GM08714 (cell line): ENCODE results near the gene ZBTB21.

ENCODE experiments used
- H3K4me3 ChIP-seq: fragments of 200-500 bp; sonication (Bioruptor generic); 2 replicates; pipeline ENCODE4 v1.5.1; 2014; ENCODE audit warnings: mild to moderate bottlenecking, low read length, inconsistent platforms
- ZNF274 ChIP-seq: IDR thresholded peaks from 2 replicates; pipeline ENCODE4 v1.6.1; 2012; ENCODE audit warnings: mild to moderate bottlenecking, low read depth, low read length

The ZBTB21 gene

DNA sequence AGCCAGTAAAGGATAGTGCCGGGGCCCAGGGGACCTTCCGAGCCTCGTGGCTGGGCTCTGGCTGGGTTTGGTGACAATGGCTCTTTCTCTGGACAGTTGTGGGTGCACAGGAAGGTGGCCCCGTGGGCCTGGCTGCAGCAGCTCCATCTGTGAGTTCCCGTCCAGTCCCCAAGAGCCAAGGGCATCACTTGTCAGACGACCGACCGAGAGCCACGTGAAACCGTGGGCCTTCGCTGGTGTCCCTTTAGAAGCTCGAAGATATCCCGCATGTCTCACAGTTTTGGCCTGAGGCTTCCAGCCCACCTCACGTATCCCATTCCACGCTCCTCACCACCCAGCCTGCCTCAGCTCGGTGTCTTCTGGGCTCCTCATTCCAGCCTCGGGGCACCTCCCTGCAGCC lies 33.8 kb upstream of the ZBTB21 start:
- no peak overlapping the region for H3K4me3 ChIP-seq
- no peak for TF ChIP-seq ZNF274

DNA sequence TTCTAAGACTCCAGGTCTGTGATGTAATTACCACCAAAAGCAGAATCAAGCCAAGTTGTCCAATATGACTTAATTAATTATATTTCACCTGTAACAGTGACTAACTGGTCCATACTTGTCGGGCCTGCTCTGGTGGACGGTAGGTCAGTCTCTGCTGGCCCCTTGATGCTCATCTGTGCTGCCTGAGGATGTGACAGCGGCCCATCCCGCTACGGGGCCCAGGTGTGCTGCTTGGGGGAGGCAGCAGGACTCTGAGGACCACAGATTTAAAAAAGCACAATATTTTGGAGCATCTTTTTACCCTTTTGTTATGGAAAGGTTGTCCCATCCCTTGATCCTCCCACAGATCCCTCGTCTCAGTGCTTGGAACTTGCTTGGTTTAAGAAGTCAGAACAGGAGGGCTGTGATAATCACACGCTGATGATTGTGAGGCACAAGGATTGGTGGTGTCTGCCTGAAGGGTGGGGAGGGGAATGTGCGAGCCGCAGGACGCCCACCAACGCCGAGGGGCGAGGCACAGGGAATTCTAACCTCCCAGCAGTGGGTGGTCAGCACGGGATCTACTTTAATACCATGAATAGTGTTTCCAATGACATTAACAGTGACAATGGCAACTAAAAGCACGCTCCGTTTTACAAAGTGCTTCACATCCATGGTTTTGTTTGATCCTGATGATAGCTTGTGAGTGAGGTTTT lies 33.2 kb upstream of the ZBTB21 start:
- TF ChIP-seq ZNF274: no peak
- no peak overlapping the region for H3K4me3 ChIP-seq

DNA sequence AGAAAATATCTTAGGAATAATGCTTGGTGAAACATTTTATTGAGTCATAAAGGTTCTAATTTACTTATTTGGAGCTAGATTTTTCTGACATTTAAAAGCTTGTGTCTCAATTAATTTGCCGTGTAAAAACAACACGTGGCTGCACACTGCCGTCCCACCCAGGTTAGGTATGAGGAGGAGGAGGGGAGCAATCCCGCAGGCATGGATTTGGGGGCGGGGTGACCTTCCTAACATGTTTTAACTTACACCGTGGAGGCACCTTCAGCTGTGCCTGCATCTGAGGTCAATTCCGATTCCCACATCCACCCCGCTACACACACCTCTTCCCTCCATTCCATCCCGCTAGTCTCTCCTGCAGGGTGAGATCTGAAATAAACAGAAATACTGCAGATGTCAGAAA lies 32.5 kb upstream of the ZBTB21 start:
- TF ChIP-seq ZNF274: no peak
- no peak overlapping the region for H3K4me3 ChIP-seq

DNA sequence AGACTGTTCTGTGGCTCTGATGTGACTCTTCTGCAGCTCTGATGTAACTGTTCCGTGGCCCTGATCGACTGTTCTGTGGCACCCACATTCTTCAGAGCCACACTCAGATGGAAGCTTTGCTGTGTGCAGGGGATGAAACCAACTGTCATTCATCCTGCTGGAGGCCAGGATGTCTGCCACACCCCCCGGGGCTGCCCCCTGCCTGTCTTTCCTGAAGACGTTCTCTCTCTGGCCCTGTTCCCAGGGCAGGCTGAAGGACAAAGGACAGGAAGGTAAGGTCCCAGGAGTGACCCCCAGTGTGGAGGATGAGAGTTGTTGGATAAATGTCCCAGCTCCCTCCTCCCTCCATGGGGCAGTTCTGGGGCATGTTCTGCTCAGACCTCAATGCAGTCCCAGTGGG lies 31.6 kb upstream of the ZBTB21 start:
- TF ChIP-seq ZNF274: no peak
- no peak overlapping the region for H3K4me3 ChIP-seq

DNA sequence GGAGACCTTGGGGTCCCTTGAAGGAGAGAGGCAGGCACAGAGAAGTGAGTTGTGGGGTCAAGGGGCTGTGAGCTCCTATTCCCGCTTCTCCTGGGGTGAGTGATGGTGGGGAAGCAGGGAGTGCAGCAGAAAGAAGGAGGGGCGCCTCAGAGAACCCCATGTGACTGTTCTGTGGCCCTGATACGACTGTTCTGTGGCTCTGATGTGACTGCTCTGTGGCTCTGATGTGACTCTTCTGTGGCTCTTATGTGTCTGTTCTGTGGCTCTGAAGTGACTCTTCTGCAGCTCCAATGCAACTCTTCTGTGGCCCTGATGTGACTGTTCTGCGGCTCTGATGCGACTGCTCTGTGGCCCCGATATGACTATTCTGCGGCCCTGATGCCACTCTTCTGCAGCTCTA lies 31.1 kb upstream of the ZBTB21 start:
- no peak for TF ChIP-seq ZNF274
- H3K4me3 ChIP-seq: no peak overlapping the region

DNA sequence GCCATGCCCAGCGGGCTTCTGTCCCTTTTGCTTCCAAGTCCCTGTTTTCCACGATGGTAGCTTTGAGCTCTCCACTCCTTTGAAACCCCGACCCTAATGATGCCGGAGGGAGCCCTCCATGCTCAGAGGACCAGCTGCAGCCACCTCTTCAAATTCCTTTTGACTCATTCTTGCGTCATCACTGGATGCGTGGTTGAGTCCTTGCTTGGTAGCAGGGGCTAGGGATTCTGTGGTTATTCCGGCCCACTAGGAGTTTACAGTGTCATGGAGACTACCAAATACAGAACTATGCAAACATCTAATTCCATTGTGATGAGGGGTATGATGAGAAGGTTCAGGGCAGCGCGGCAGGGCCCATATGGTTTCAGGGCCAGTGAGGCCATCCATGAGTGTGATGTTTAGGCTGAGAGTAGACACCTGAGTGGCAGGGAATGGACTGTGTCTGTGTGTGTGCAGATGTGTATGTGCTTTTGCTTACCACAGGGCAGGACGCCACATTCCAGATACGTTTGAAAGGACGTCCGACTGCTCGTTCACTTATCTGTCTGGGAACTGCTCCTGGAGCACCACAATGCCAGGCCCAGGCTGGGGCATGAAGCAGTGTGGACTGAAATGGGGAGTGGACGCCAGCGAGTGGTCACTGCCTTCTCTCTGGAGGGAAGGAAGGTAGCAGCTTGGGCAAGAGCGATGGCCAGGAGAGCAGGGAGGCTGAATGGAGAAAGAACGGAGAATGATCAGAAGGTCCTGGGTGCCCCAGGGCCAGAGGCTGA lies 30.4 kb upstream of the ZBTB21 start:
- no peak for TF ChIP-seq ZNF274
- H3K4me3 ChIP-seq: no peak overlapping the region

DNA sequence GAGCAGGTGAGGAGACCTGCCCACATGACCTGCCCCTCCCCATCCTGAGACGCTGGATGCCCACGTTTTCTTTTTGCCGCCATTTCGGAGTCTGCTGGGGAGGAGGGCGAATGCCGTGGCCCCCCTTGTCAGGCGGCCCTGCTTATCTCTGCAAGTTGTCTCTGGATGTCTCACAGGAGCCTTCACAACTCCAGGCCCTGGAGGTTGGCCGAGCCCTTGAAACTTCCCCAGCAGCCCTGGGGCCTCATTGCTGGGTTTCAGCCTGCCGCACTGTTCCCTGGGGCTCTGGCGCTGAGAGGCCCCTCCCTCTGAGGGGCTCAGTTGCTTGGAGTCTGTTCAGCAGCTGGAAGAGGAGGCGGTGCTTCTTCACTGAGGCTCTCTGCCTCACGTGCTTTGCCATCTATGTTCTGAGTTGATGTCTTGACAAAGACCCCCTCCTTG lies 29.8 kb upstream of the ZBTB21 start:
- no peak overlapping the region for H3K4me3 ChIP-seq
- no peak for TF ChIP-seq ZNF274

DNA sequence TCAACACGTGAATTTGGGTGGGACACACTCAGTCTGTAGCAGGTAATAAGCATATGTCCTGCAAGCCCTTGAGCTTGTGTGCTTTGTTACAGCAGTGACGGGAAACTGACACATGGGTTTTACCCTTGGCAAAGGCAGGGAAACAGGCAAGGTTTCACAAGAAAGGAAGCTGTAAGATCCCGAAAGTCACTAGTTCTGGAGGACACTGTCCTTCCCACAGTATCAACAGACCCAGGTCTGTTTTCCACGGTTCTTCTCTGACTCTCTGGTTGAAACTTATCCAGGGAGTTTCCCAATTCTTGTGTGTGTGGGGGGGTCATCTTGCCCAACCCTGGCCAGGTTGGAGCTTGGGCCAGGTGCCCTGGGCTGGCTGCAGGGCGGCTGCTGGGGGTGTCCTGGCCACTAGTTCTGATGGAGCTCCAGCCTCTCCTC lies 29.3 kb upstream of the ZBTB21 start:
- H3K4me3 ChIP-seq: no peak overlapping the region
- TF ChIP-seq ZNF274: no peak

DNA sequence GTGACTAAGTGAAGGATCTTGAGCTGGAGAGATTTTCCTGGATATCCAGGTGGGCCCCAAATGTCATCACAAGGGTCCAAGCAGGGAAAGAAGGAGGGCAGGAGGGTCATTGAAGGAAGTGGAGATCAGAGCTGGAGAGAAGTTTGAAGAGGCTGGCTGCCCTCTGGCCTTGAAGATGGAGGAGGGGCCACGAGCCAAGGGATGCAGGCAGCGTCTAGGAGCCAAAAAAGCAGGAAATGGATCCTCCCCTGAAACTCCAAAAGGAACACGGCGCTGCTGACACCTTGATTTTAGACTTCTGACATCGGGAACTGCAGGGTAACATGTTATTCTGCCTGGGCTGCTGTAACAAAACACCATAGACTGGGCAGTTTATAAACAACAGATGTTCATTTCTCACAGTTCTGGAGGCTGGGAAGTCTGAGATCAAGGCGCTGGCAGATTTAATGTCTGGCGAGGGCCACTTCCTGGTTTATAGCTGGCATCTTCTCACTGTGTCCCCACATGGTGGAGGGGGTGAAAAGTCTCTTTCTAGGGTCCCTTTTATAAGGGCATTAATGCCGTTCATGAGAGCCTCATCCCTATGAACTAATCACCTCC lies 28.8 kb upstream of the ZBTB21 start:
- H3K4me3 ChIP-seq: no peak overlapping the region
- TF ChIP-seq ZNF274: no peak

DNA sequence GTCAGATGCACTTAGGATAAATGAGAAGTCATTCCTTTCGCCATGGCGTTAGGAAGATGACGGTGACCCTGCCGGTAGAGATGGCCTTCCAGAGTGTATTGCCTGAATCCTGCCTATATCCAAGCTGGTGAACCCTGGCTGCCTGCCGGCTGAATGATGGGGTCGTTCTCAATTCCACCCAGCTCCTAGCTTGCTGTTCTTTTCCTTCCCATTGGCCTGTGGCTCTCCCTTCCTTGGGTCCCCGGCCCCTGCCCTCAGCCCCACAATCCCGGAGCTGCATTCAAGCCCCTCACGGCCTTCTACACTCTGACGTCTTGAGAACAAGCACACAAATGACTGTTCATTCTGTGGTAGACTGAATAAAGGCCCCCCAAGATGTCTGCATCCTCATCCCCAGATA lies 28.2 kb upstream of the ZBTB21 start:
- TF ChIP-seq ZNF274: no peak
- H3K4me3 ChIP-seq: no peak overlapping the region

DNA sequence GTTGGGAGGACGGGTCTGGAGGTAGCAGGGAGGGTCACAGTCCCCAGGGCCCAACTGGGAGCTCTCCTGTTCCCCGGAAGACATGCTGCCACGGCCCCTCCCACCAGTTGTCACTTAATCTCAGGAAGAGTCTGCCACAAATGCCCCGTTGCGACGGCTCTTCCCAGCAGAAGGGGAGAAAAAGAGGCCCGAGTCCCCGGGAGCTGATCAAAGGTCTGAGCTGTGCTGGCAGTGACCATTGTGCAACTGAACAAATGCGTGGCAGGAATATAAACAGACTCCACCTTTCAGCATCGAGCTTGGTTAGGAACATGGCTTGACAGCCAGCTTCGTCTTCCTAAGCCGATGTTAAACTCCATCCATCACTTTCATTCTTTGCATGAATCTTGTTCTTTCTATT lies 27.8 kb upstream of the ZBTB21 start:
- H3K4me3 ChIP-seq: no peak overlapping the region
- TF ChIP-seq ZNF274: no peak

DNA sequence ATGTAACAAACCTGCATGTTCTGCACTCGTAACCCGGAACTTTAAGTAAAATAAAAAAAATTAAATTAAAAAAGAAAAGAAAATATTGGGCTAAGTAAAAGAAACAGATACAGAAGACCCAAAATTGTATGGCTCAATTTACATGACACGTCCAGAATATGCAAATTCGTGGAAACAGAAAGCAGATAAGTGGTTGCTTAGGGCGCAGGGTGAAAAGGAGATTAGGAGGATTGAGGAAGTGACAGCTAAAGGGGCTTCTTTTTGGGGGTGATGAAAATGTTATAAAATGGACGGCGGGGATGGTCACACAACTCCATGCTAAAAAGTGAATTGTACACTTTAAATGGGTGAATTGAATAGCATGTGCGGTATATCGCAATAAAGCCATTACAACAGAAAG lies 27.4 kb upstream of the ZBTB21 start:
- H3K4me3 ChIP-seq: no peak overlapping the region
- TF ChIP-seq ZNF274: no peak

DNA sequence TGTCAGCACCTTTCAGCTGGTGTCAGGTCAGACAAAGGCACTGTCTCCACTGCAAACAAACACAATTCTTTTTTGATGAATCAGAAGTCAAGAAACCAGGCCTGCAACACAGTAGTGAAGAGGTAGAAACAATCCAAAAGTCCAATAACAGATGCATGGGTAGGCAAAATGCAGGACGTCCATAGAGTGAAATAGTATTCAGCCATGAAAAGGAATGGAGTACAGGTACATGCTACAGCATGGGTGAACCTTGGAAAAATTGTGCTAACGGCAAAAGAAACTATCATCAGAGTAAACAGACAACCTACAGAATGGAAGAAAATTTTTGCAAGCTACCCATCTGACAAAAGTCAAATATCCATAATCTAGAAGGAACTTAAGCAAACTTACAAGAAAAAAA lies 26.2 kb upstream of the ZBTB21 start:
- no peak for TF ChIP-seq ZNF274
- H3K4me3 ChIP-seq: no peak overlapping the region

DNA sequence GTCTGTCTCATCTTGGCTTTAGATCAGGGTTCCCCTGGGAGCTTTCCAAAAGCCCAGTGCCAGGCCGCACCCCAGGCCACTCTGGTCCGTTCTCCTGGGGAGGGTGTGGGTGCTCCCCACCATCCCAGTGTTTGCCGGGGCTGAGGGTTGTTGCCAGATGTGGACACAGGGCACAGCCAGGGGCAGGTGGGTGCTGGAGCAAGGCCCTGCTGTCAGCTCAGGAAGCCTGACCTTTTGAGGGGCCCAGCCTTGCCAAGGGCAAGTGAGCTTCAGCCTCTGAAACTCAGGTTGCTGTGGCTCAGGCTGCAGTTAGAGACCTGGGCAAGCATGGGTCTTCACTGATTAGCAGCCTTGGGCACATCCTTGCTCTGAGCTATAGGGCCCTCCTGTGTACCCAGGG lies 22.8 kb upstream of the ZBTB21 start:
- no peak overlapping the region for H3K4me3 ChIP-seq
- no peak for TF ChIP-seq ZNF274

DNA sequence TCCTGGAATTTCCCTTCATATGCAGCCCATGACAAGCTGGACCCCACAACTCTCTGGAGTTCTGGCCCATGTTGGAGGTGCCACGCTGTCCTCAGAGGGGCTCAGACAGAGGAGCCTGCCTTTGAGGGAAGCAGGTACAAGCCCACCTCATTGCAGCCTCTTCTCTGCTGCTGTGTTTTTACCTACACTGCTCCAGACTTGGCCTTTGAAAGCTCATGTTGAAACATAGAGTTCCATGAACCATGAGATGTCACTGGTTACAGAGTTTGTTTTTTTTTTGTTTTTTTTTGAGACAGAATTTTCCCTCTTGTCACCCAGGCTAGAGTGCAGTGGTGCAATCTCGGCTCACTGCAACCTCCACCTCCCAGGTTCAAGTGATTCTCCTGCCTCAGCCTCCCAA lies 22.1 kb upstream of the ZBTB21 start:
- no peak for TF ChIP-seq ZNF274
- no peak overlapping the region for H3K4me3 ChIP-seq

DNA sequence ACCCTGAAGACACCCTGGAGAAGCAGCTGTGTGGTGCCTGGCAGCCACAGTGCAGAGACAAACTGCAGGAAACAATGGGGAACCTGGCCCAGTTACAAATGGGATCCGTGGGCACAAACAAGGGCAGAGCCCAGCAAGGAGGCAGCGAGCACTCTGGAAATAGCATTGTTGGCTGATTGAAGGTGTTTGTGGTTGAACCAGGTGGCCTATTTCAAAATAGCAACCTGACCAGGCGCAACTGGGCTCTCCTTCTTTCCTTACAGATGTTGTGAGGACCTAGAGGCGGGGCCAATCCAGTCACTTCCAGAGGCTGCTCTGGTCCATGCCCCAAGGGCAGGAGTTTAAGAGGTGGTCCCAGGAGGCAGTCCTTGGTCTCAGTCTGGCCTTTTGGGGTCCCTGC lies 21.7 kb upstream of the ZBTB21 start:
- no peak overlapping the region for H3K4me3 ChIP-seq
- no peak for TF ChIP-seq ZNF274
